Measurements from ENCODE around the gene MTX3.

MTX3 gene

GRCh38 chr5:79936002-79936645, 54.9 kb downstream of the MTX3 start:
- DNase-seq (ENCODE audit: low read depth, low spot score) = no peak

- no peak for DNase-seq (ENCODE audit: low read depth, low spot score)
Measured at GRCh38 chr5:79934681-79935080, 56.4 kb downstream of the MTX3 start.

- no peak for DNase-seq (ENCODE audit: low read depth, low spot score)
Measured at GRCh38 chr5:79932510-79933504, 58.3 kb downstream of the MTX3 start.

- no peak for DNase-seq (ENCODE audit: low read depth, low spot score)
Measured at GRCh38 chr5:79931866-79932265, 59.2 kb downstream of the MTX3 start.

GRCh38 chr5:79931409-79931808, 59.7 kb downstream of the MTX3 start:
- no peak for DNase-seq (ENCODE audit: low read depth, low spot score)

- DNase-seq (ENCODE audit: low read depth, low spot score) = no peak
Measured at GRCh38 chr5:79929095-79929494, 62.0 kb downstream of the MTX3 start.

All from activated CD4-positive, CD25-positive, alpha-beta regulatory T cell treated with anti-CD3 and anti-CD28 coated beads, Interleukin-2, amount 50 U/mL, for 16 hours (primary cell).